ENCODE results near the gene DOCK4.

- no peak for TF ChIP-seq ZBTB7A (IDR thresholded peaks at IDR 0.05; ENCODE audit: low read depth)
- no peak for TF ChIP-seq MAX (IDR thresholded peaks at IDR 0.05)
- TF ChIP-seq USF1 (IDR thresholded peaks at IDR 0.05) = no peak
- no peak for TF ChIP-seq YY1 (IDR thresholded peaks at IDR 0.05; ENCODE audit: low read depth)
- no peak for TF ChIP-seq EGR1 (IDR thresholded peaks at IDR 0.05)
- TF ChIP-seq EP300 (IDR thresholded peaks at IDR 0.05; ENCODE audit: borderline replicate concordance) = no peak
- TF ChIP-seq FOXM1 (IDR thresholded peaks at IDR 0.05; ENCODE audit: borderline replicate concordance, low read depth) = no peak
- TF ChIP-seq, protein P1, sequence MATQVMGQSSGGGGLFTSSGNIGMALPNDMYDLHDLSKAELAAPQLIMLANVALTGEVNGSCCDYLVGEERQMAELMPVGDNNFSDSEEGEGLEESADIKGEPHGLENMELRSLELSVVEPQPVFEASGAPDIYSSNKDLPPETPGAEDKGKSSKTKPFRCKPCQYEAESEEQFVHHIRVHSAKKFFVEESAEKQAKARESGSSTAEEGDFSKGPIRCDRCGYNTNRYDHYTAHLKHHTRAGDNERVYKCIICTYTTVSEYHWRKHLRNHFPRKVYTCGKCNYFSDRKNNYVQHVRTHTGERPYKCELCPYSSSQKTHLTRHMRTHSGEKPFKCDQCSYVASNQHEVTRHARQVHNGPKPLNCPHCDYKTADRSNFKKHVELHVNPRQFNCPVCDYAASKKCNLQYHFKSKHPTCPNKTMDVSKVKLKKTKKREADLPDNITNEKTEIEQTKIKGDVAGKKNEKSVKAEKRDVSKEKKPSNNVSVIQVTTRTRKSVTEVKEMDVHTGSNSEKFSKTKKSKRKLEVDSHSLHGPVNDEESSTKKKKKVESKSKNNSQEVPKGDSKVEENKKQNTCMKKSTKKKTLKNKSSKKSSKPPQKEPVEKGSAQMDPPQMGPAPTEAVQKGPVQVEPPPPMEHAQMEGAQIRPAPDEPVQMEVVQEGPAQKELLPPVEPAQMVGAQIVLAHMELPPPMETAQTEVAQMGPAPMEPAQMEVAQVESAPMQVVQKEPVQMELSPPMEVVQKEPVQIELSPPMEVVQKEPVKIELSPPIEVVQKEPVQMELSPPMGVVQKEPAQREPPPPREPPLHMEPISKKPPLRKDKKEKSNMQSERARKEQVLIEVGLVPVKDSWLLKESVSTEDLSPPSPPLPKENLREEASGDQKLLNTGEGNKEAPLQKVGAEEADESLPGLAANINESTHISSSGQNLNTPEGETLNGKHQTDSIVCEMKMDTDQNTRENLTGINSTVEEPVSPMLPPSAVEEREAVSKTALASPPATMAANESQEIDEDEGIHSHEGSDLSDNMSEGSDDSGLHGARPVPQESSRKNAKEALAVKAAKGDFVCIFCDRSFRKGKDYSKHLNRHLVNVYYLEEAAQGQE (IDR thresholded peaks at IDR 0.05; ENCODE audit: low read depth) = no peak
Observed at GRCh38 chr7:112006071-112006470, 200.1 kb downstream of the DOCK4 start.
